BLaER1 treated with 17β-estradiol and CSF1 and Interleukin-3, amounts not matched to agents 10 nM and 100 nM (cell line): ENCODE data around the gene MBOAT7.
"Not testable (repeated sequence)": the region's sequence is repeated elsewhere in the genome, so short reads cannot be mapped to it uniquely, and the experiment has no call there.

Experiments
- H3K27ac ChIP-seq, 11 experiments: shearing (Covaris generic); formaldehyde crosslinking; 2 replicates each; pipeline ENCODE4 v1.8.1; 2022
- H3K27me3 ChIP-seq, 11 experiments: shearing (Covaris generic); formaldehyde crosslinking; 2 replicates each; pipeline ENCODE4 v1.8.1; 2022
- H3K36me3 ChIP-seq, 11 experiments: shearing (Covaris generic); formaldehyde crosslinking; 2 replicates each; pipeline ENCODE4 v1.8.1; 2022
- H3K4me1 ChIP-seq, 10 experiments: shearing (Covaris generic); formaldehyde crosslinking; 2 replicates each; pipeline ENCODE4 v1.8.1; 2022
- H3K4me2 ChIP-seq, 11 experiments: shearing (Covaris generic); formaldehyde crosslinking; 2 replicates each; pipeline ENCODE4 v1.8.1; 2022
- H3K4me3 ChIP-seq, 10 experiments: shearing (Covaris generic); formaldehyde crosslinking; 2 replicates each; pipeline ENCODE4 v1.8.1; 2022
- H3K9ac ChIP-seq, 11 experiments: shearing (Covaris generic); formaldehyde crosslinking; 2 replicates each; pipeline ENCODE4 v1.8.1; 2022
- H3K9me3 ChIP-seq, 11 experiments: shearing (Covaris generic); formaldehyde crosslinking; replicated peaks in 1 of 11; 2 replicates each; pipeline ENCODE4 v1.8.1; 2022
- H4K20me1 ChIP-seq, 11 experiments: shearing (Covaris generic); formaldehyde crosslinking; 2 replicates each; pipeline ENCODE4 v1.8.1; 2022
- Cebpa-rat ChIP-seq, 11 experiments: shearing (Covaris generic); IDR thresholded peaks; 2 replicates each; pipeline ENCODE4 v1.8.1; 2022

The MBOAT7 gene

GRCh38 chr19:54189145-54189734 lies at the start of gene MBOAT7:
Gene MBOAT7, minus strand, starts transcription at chr19:54189580. Its CDS starts 1,072 bp downstream, at chr19:54188508.
- Histone ChIP-seq H4K20me1 (peaks cover 12 to 51% (median 18%) of the 10 kb centered on the region in 11 experiments; a peak in 15 of 22 replicates), H3K9ac (peak within 1 kb of the TSS; percentile 88 to 95 (median 94))

GRCh38 chr19:54233941-54234340 lies 44.6 kb upstream of the MBOAT7 start:
- Histone ChIP-seq H3K9me3 (peaks cover 13 to 29% (median 20%) of the 10 kb centered on the region in 11 experiments), H3K4me3 (no peak overlapping the region), H3K4me1 (peaks cover 0 to 39% (median 11%) of the 10 kb centered on the region in 10 experiments; a peak in 14 of 20 replicates), H3K4me2 (peak overlapping the region in 1 of 11 experiments; percentile 20; a peak in 1 of 22 replicates), H4K20me1 (no peaks in the 10 kb centered on the region), H3K27me3 (no peaks in the 10 kb centered on the region), H3K9ac (no peak overlapping the region), H3K27ac (no peak overlapping the region), H3K36me3 (peaks cover 0 to 40% (median 0%) of the 10 kb centered on the region in 11 experiments; a peak in 6 of 22 replicates)
- no peak for TF ChIP-seq Cebpa-rat (IDR thresholded peaks at IDR 0.05)

More at GRCh38 chr19:54189145-54189734, at the start of gene MBOAT7:
- Histone ChIP-seq H3K4me1 (peaks cover 37 to 54% (median 42%) of the 10 kb centered on the region in 10 experiments), H3K4me3 (peak within 1 kb of the TSS; percentile 77 to 97 (median 86)), H3K36me3 (peaks cover 43 to 58% (median 49%) of the 10 kb centered on the region in 11 experiments), H3K27ac (peak within 1 kb of the TSS; percentile 90 to 97 (median 95)), H3K9me3 (no peaks in the 10 kb centered on the region), H3K27me3 (no peaks in the 10 kb centered on the region), H3K4me2 (peak within 1 kb of the TSS; percentile 79 to 99 (median 94))
- TF ChIP-seq Cebpa-rat (IDR thresholded peaks at IDR 0.05): no peak

GRCh38 chr19:54231077-54231931 lies 41.9 kb upstream of the MBOAT7 start:
- TF ChIP-seq Cebpa-rat (IDR thresholded peaks at IDR 0.05): no peak
- Histone ChIP-seq H3K9ac (no peak overlapping the region), H3K27me3 (no peaks in the 10 kb centered on the region), H3K36me3 (peaks cover 0 to 14% (median 0%) of the 10 kb centered on the region in 11 experiments; a peak in 6 of 22 replicates), H3K27ac (no peak overlapping the region), H3K4me1 (peaks cover 0 to 14% (median 0%) of the 10 kb centered on the region in 10 experiments; a peak in 4 of 20 replicates), H3K9me3 (peaks cover 16 to 40% (median 23%) of the 10 kb centered on the region in 11 experiments), H3K4me2 (peak overlapping the region in 2 of 11 experiments; percentile 10 to 18; a peak in 3 of 22 replicates), H3K4me3 (no peak overlapping the region), H4K20me1 (no peaks in the 10 kb centered on the region)

GRCh38 chr19:54230031-54230430 lies 40.7 kb upstream of the MBOAT7 start:
- no peaks in the 10 kb centered on the region for H4K20me1 ChIP-seq
- no peak overlapping the region for H3K9ac ChIP-seq
- H3K4me1 ChIP-seq: peaks cover 0 to 15% (median 0%) of the 10 kb centered on the region in 10 experiments; a peak in 6 of 20 replicates
- no peak overlapping the region for H3K4me3 ChIP-seq
- H3K27me3 ChIP-seq: no peaks in the 10 kb centered on the region
- no peak overlapping the region for H3K27ac ChIP-seq
- H3K9me3 ChIP-seq: peaks cover 4 to 28% (median 14%) of the 10 kb centered on the region in 11 experiments; a peak in 21 of 22 replicates
- no peak overlapping the region for H3K4me2 ChIP-seq
- peaks cover 0 to 1% (median 0%) of the 10 kb centered on the region in 11 experiments; a peak in 2 of 22 replicates for H3K36me3 ChIP-seq
- TF ChIP-seq Cebpa-rat (IDR thresholded peaks at IDR 0.05): no peak

- no peaks in the 10 kb centered on the region for H3K36me3 ChIP-seq
- no peaks in the 10 kb centered on the region for H4K20me1 ChIP-seq
- no peak for TF ChIP-seq Cebpa-rat (IDR thresholded peaks at IDR 0.05)
- peaks cover 0 to 22% (median 8%) of the 10 kb centered on the region in 11 experiments; a peak in 13 of 22 replicates for H3K9me3 ChIP-seq
- H3K27me3 ChIP-seq: no peaks in the 10 kb centered on the region
- H3K9ac ChIP-seq: no peak overlapping the region
- no peak overlapping the region for H3K27ac ChIP-seq
- peaks cover 0 to 21% (median 0%) of the 10 kb centered on the region in 10 experiments; a peak in 7 of 20 replicates for H3K4me1 ChIP-seq
- H3K4me2 ChIP-seq: no peak overlapping the region
- H3K4me3 ChIP-seq: no peak overlapping the region
Observed at GRCh38 chr19:54229146-54229545, 39.8 kb upstream of the MBOAT7 start.

- H3K27me3 ChIP-seq, H4K20me1 ChIP-seq, H3K4me3 ChIP-seq, H3K27ac ChIP-seq, H3K9ac ChIP-seq, H3K36me3 ChIP-seq: not testable (repeated sequence)
- Histone ChIP-seq H3K9me3 (peaks cover 0 to 17% (median 8%) of the 10 kb centered on the region in 11 experiments; a peak in 11 of 22 replicates), H3K4me2 (peak overlapping the region in 3 of 11 experiments; percentile 26 to 38 (median 29); a peak in 2 of 22 replicates), H3K4me1 (peaks cover 13 to 38% (median 22%) of the 10 kb centered on the region in 10 experiments)
Observed at GRCh38 chr19:54224619-54225018, 35.2 kb upstream of the MBOAT7 start.

GRCh38 chr19:54223937-54224281 lies 34.5 kb upstream of the MBOAT7 start:
- Histone ChIP-seq H3K27ac (peak overlapping the region in 6 of 11 experiments; percentile 12 to 84 (median 76); a peak in 10 of 22 replicates), H3K4me2 (peak overlapping the region in 10 of 11 experiments; percentile 65 to 99 (median 82); a peak in 18 of 22 replicates), H3K4me1 (peaks cover 13 to 45% (median 22%) of the 10 kb centered on the region in 10 experiments), H3K9me3 (peaks cover 0 to 12% (median 7%) of the 10 kb centered on the region in 11 experiments; a peak in 11 of 22 replicates), H3K9ac (peak overlapping the region in 2 of 11 experiments; percentile 77 to 84; a peak in 3 of 22 replicates)
- H3K36me3 ChIP-seq, H4K20me1 ChIP-seq, H3K27me3 ChIP-seq, H3K4me3 ChIP-seq: not testable (repeated sequence)

GRCh38 chr19:54223277-54223936 lies 34.0 kb upstream of the MBOAT7 start:
- not testable (repeated sequence) for H3K9me3 ChIP-seq, H3K27me3 ChIP-seq
- peaks cover 13 to 50% (median 22%) of the 10 kb centered on the region in 10 experiments for H3K4me1 ChIP-seq
- H3K4me3 ChIP-seq: peak overlapping the region in 5 of 10 experiments; percentile 5 to 73 (median 66); a peak in 9 of 20 replicates
- H4K20me1 ChIP-seq: peaks cover 0 to 14% (median 5%) of the 10 kb centered on the region in 11 experiments; a peak in 8 of 22 replicates
- H3K27ac ChIP-seq: peak overlapping the region in 9 of 11 experiments; percentile 9 to 84 (median 72); a peak in 14 of 22 replicates
- peak overlapping the region in 10 of 11 experiments; percentile 20 to 84 (median 56); a peak in 13 of 22 replicates for H3K9ac ChIP-seq
- H3K36me3 ChIP-seq: peaks cover 8 to 14% (median 12%) of the 10 kb centered on the region in 11 experiments; a peak in 20 of 22 replicates
- peak overlapping the region; percentile 42 to 99 (median 81) for H3K4me2 ChIP-seq

GRCh38 chr19:54222474-54223276 lies 33.3 kb upstream of the MBOAT7 start, which contains the start of gene LILRB3:
Gene LILRB3, minus strand, starts transcription at chr19:54223007. Its CDS starts 31 bp downstream, at chr19:54222976.
- Histone ChIP-seq H3K4me1 (peaks cover 13 to 56% (median 22%) of the 10 kb centered on the region in 10 experiments), H3K36me3 (peaks cover 8 to 21% (median 15%) of the 10 kb centered on the region in 11 experiments; a peak in 20 of 22 replicates), H3K27ac (peak within 1 kb of the TSS in 9 of 11 experiments; percentile 12 to 84 (median 72); a peak in 15 of 22 replicates), H3K9ac (peak within 1 kb of the TSS in 10 of 11 experiments; percentile 20 to 84 (median 56); a peak in 16 of 22 replicates), H4K20me1 (peaks cover 0 to 21% (median 7%) of the 10 kb centered on the region in 11 experiments; a peak in 8 of 22 replicates), H3K4me3 (peak within 1 kb of the TSS in 5 of 10 experiments; percentile 54 to 73 (median 66); a peak in 11 of 20 replicates), H3K4me2 (peak within 1 kb of the TSS; percentile 42 to 99 (median 81))
- not testable (repeated sequence) for H3K9me3 ChIP-seq, H3K27me3 ChIP-seq

GRCh38 chr19:54221947-54222346 lies 32.6 kb upstream of the MBOAT7 start:
- Histone ChIP-seq H3K36me3 (peaks cover 9 to 29% (median 18%) of the 10 kb centered on the region in 11 experiments; a peak in 21 of 22 replicates), H3K27ac (peak overlapping the region in 4 of 11 experiments; percentile 75 to 84 (median 82); a peak in 10 of 22 replicates), H3K4me1 (peaks cover 13 to 57% (median 22%) of the 10 kb centered on the region in 10 experiments), H3K4me3 (peak overlapping the region in 3 of 10 experiments; percentile 58 to 73 (median 66); a peak in 7 of 20 replicates), H3K4me2 (peak overlapping the region in 6 of 11 experiments; percentile 81 to 99 (median 95); a peak in 11 of 22 replicates), H3K9ac (peak overlapping the region in 3 of 11 experiments; percentile 80 to 84 (median 84); a peak in 5 of 22 replicates), H4K20me1 (peaks cover 0 to 29% (median 9%) of the 10 kb centered on the region in 11 experiments; a peak in 8 of 22 replicates)
- H3K9me3 ChIP-seq, H3K27me3 ChIP-seq: not testable (repeated sequence)
